ENCODE measurements around the gene GJB6. TPM values are rescaled to one million over a fixed set of nuclear protein-coding genes. Genes with fewer than 3 reads are reported as not detected.

The GJB6 gene
- total RNA-seq, 1 donor: 0.94 TPM

- H3K4me1 ChIP-seq (ENCODE audit: insufficient read depth, low read length): no peaks in the 10 kb centered on the region
- no peaks in the 10 kb centered on the region for H3K9me3 ChIP-seq (ENCODE audit: low read depth, low read length)
- H3K27me3 ChIP-seq (ENCODE audit: insufficient read depth, low read length): peaks cover 35% of the 10 kb centered on the region
- H3K4me3 ChIP-seq (ENCODE audit: low read length): no peak overlapping the region
These were observed 49.8 kb downstream of the GJB6 start for GRCh38 chr13:20182231-20182846.

- Histone ChIP-seq H3K27me3 (ENCODE audit: insufficient read depth, low read length) (peaks cover 44% of the 10 kb centered on the region), H3K4me1 (ENCODE audit: insufficient read depth, low read length) (no peaks in the 10 kb centered on the region), H3K9me3 (ENCODE audit: low read depth, low read length) (no peaks in the 10 kb centered on the region), H3K4me3 (ENCODE audit: low read length) (no peak overlapping the region)
These were observed 50.9 kb downstream of the GJB6 start for GRCh38 chr13:20181188-20181587.

- Histone ChIP-seq H3K4me1 (ENCODE audit: insufficient read depth, low read length) (peaks cover 18% of the 10 kb centered on the region), H3K4me3 (ENCODE audit: low read length) (no peak overlapping the region), H3K27me3 (ENCODE audit: insufficient read depth, low read length) (peaks cover 56% of the 10 kb centered on the region), H3K9me3 (ENCODE audit: low read depth, low read length) (no peaks in the 10 kb centered on the region)
These were observed 54.0 kb downstream of the GJB6 start for GRCh38 chr13:20178156-20178555.

- Histone ChIP-seq H3K4me3 (ENCODE audit: low read length) (no peak overlapping the region), H3K27me3 (ENCODE audit: insufficient read depth, low read length) (peaks cover 58% of the 10 kb centered on the region), H3K4me1 (ENCODE audit: insufficient read depth, low read length) (peaks cover 18% of the 10 kb centered on the region), H3K9me3 (ENCODE audit: low read depth, low read length) (no peaks in the 10 kb centered on the region)
These were observed 54.9 kb downstream of the GJB6 start for GRCh38 chr13:20177049-20177831.

- Histone ChIP-seq H3K9me3 (ENCODE audit: low read depth, low read length) (no peaks in the 10 kb centered on the region), H3K27me3 (ENCODE audit: insufficient read depth, low read length) (peaks cover 63% of the 10 kb centered on the region)
These were observed 56.0 kb downstream of the GJB6 start for GRCh38 chr13:20175907-20176652.

GRCh38 chr13:20175406-20175794 lies 56.7 kb downstream of the GJB6 start:
- H3K4me1 ChIP-seq (ENCODE audit: insufficient read depth, low read length): peaks cover 18% of the 10 kb centered on the region
- H3K27me3 ChIP-seq (ENCODE audit: insufficient read depth, low read length): peaks cover 56% of the 10 kb centered on the region
- no peaks in the 10 kb centered on the region for H3K9me3 ChIP-seq (ENCODE audit: low read depth, low read length)
- H3K4me3 ChIP-seq (ENCODE audit: low read length): no peak overlapping the region

More at GRCh38 chr13:20175907-20176652, 56.0 kb downstream of the GJB6 start:
- Histone ChIP-seq H3K4me1 (ENCODE audit: insufficient read depth, low read length) (peaks cover 18% of the 10 kb centered on the region), H3K4me3 (ENCODE audit: low read length) (no peak overlapping the region)

- Histone ChIP-seq H3K9me3 (ENCODE audit: low read depth, low read length) (no peaks in the 10 kb centered on the region), H3K27me3 (ENCODE audit: insufficient read depth, low read length) (peaks cover 58% of the 10 kb centered on the region), H3K4me1 (ENCODE audit: insufficient read depth, low read length) (peaks cover 18% of the 10 kb centered on the region), H3K4me3 (ENCODE audit: low read length) (no peak overlapping the region)
These were observed 57.3 kb downstream of the GJB6 start for GRCh38 chr13:20174656-20175405.

GRCh38 chr13:20173116-20173746 lies 58.9 kb downstream of the GJB6 start:
- no peaks in the 10 kb centered on the region for H3K9me3 ChIP-seq (ENCODE audit: low read depth, low read length)
- no peak overlapping the region for H3K4me3 ChIP-seq (ENCODE audit: low read length)
- peaks cover 18% of the 10 kb centered on the region for H3K4me1 ChIP-seq (ENCODE audit: insufficient read depth, low read length)
- peaks cover 47% of the 10 kb centered on the region for H3K27me3 ChIP-seq (ENCODE audit: insufficient read depth, low read length)

Other genes with a start within 250 kb of the GJB6 start
- under 0.01 TPM for gene GJA3, start 71.3 kb downstream of the GJB6 start, total RNA-seq
- gene GJB2, start 39.4 kb downstream of the GJB6 start, total RNA-seq: 3.4 TPM